HG02938 (cell line): ENCODE measurements around the gene DUOX2.
"Not testable (repeated sequence)": the region's sequence is repeated elsewhere in the genome, so short reads cannot be mapped to it uniquely, and the experiment has no call there.

Experiments used
- ATAC-seq: cut with Tn5 transposase; IDR thresholded peaks from one replicate; pipeline ENCODE4 v1.9.1; 2021; ENCODE audit warnings: mild to moderate bottlenecking, moderate library complexity; ENCODE audit not compliant: unreplicated experiment

The DUOX2 gene

GRCh38 chr15:45102226-45102625 lies 11.7 kb downstream of the DUOX2 start:
- no peak for ATAC-seq

GRCh38 chr15:45101749-45102148 lies 12.2 kb downstream of the DUOX2 start:
- no peak for ATAC-seq

- no peak for ATAC-seq
Observed at GRCh38 chr15:45100884-45101625, 12.9 kb downstream of the DUOX2 start.

- no peak for ATAC-seq
Observed at GRCh38 chr15:45099549-45100165, 14.3 kb downstream of the DUOX2 start.

GRCh38 chr15:45097466-45097865 lies 16.5 kb downstream of the DUOX2 start:
- ATAC-seq: no peak

- no peak for ATAC-seq
Observed at GRCh38 chr15:45095661-45096060, 18.3 kb downstream of the DUOX2 start.

- no peak for ATAC-seq
Observed at GRCh38 chr15:45094358-45094730, 19.6 kb downstream of the DUOX2 start.

- no peak for ATAC-seq
Observed at GRCh38 chr15:45093622-45094357, 20.2 kb downstream of the DUOX2 start.

GRCh38 chr15:45093013-45093412 lies 21.0 kb downstream of the DUOX2 start:
- ATAC-seq: no peak

GRCh38 chr15:45091576-45091975 lies 22.4 kb downstream of the DUOX2 start:
- no peak for ATAC-seq

GRCh38 chr15:45091161-45091560 lies 22.8 kb downstream of the DUOX2 start:
- no peak for ATAC-seq

GRCh38 chr15:45089712-45090373 lies 24.1 kb downstream of the DUOX2 start:
- no peak for ATAC-seq

- ATAC-seq: no peak
Observed at GRCh38 chr15:45088801-45089711, 24.9 kb downstream of the DUOX2 start.

- no peak for ATAC-seq
Observed at GRCh38 chr15:45087513-45087912, 26.5 kb downstream of the DUOX2 start.

GRCh38 chr15:45084163-45084562 lies 29.8 kb downstream of the DUOX2 start:
- no peak for ATAC-seq

GRCh38 chr15:45083223-45083622 lies 30.7 kb downstream of the DUOX2 start:
- no peak for ATAC-seq

GRCh38 chr15:45082412-45082811 lies 31.6 kb downstream of the DUOX2 start:
- not testable (repeated sequence) for ATAC-seq

- not testable (repeated sequence) for ATAC-seq
Observed at GRCh38 chr15:45080593-45080992, 33.4 kb downstream of the DUOX2 start.

GRCh38 chr15:45079628-45080246 lies 34.2 kb downstream of the DUOX2 start:
- not testable (repeated sequence) for ATAC-seq

GRCh38 chr15:45079201-45079600 lies 34.8 kb downstream of the DUOX2 start:
- ATAC-seq: not testable (repeated sequence)
